ENCODE measurements around the gene NDUFA6.

The NDUFA6 gene

GRCh38 chr22:42078469-42079318, 11.9 kb downstream of the NDUFA6 start:
- TF ChIP-seq CTCF (IDR thresholded peaks at IDR 0.05; ENCODE audit: low read depth, low read length, poor library complexity, severe bottlenecking) (no peak), EZH2phosphoT487 (IDR thresholded peaks at IDR 0.05; ENCODE audit: borderline replicate concordance, low read length) (no peak)
- Histone ChIP-seq H3K27me3 (ENCODE audit: control insufficient read depth, low read length) (no peaks in the 10 kb centered on the region), H4K20me1 (ENCODE audit: control insufficient read depth, insufficient read depth, low read depth, low read length) (no peaks in the 10 kb centered on the region), H3K4me1 (ENCODE audit: control insufficient read depth, low read length) (peaks cover 35% of the 10 kb centered on the region), H3K4me2 (ENCODE audit: low read length) (peak overlapping the region; percentile 90), H3K27ac (ENCODE audit: low read depth, low read length) (peak overlapping the region; percentile 73), H3F3A (ENCODE audit: control insufficient read depth, insufficient read depth) (0 out of 2 replicates have a peak, but pooled peaks cover 6% of the 10 kb centered on the region), H3K9me2 (replicated peaks; ENCODE audit: control insufficient read depth, low read length) (no peaks in the 10 kb centered on the region), H3K79me2 (ENCODE audit: control insufficient read depth, low read length) (peaks cover 39% of the 10 kb centered on the region), H3K9me3 (ENCODE audit: control insufficient read depth, insufficient read depth, low read length) (no peaks in the 10 kb centered on the region), H3K36me3 (ENCODE audit: control insufficient read depth, low read length) (peaks cover 27% of the 10 kb centered on the region), H3K4me3 (ENCODE audit: low read length) (peak overlapping the region; percentile 95)

DNA sequence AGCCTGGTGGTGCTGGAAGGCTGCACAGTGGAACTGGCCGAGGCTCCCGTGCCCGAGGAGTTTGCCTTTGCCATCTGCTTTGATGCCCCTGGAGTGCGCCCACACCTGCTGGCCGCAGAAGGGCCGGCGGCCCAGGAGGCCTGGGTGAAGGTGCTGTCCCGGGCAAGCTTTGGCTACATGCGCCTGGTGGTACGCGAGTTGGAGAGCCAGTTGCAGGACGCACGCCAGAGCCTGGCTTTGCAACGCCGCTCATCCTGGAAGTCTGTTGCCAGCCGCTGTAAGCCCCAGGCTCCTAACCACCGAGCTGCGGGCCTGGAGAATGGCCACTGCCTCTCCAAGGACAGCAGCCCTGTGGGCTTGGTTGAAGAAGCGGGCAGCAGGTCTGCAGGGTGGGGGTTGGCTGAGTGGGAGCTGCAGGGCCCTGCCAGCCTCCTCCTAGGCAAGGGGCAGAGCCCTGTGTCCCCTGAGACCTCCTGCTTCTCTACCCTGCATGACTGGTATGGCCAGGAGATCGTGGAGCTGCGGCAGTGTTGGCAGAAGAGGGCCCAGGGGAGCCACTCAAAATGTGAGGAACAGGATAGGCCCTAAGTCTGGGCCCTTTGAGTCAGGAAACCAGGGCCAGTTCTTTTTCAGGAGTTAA, 13.0 kb downstream of the NDUFA6 start:
- H3K4me2 ChIP-seq (ENCODE audit: low read length), result no peak overlapping the region
- TF ChIP-seq EZH2phosphoT487 (IDR thresholded peaks at IDR 0.05; ENCODE audit: borderline replicate concordance, low read length) (no peak), CTCF (IDR thresholded peaks at IDR 0.05; ENCODE audit: low read depth, low read length, poor library complexity, severe bottlenecking) (no peak)
- H3F3A ChIP-seq (ENCODE audit: control insufficient read depth, insufficient read depth), result 0 out of 2 replicates have a peak, but pooled peaks cover 4% of the 10 kb centered on the region
- H3K27ac ChIP-seq (ENCODE audit: low read depth, low read length), result no peak overlapping the region
- H3K4me3 ChIP-seq (ENCODE audit: low read length), result no peak overlapping the region
- H3K79me2 ChIP-seq (ENCODE audit: control insufficient read depth, low read length), result peaks cover 28% of the 10 kb centered on the region
- H3K4me1 ChIP-seq (ENCODE audit: control insufficient read depth, low read length), result peaks cover 37% of the 10 kb centered on the region
- H3K9me2 ChIP-seq (replicated peaks; ENCODE audit: control insufficient read depth, low read length), result no peaks in the 10 kb centered on the region
- no peaks in the 10 kb centered on the region for H3K27me3 ChIP-seq (ENCODE audit: control insufficient read depth, low read length)
- no peaks in the 10 kb centered on the region for H4K20me1 ChIP-seq (ENCODE audit: control insufficient read depth, insufficient read depth, low read depth, low read length)
- peaks cover 16% of the 10 kb centered on the region for H3K36me3 ChIP-seq (ENCODE audit: control insufficient read depth, low read length)
- no peaks in the 10 kb centered on the region for H3K9me3 ChIP-seq (ENCODE audit: control insufficient read depth, insufficient read depth, low read length)

- Histone ChIP-seq H3K4me1 (ENCODE audit: control insufficient read depth, low read length) (peaks cover 37% of the 10 kb centered on the region), H3K4me2 (ENCODE audit: low read length) (no peak overlapping the region)
These were observed 13.6 kb downstream of the NDUFA6 start for GRCh38 chr22:42076764-42077485.

More at GRCh38 chr22:42076764-42077485, 13.6 kb downstream of the NDUFA6 start:
- H3K36me3 ChIP-seq (ENCODE audit: control insufficient read depth, low read length), result peaks cover 10% of the 10 kb centered on the region
- H3K9me2 ChIP-seq (replicated peaks; ENCODE audit: control insufficient read depth, low read length), result no peaks in the 10 kb centered on the region
- H3K79me2 ChIP-seq (ENCODE audit: control insufficient read depth, low read length), result peaks cover 21% of the 10 kb centered on the region
- H3K27me3 ChIP-seq (ENCODE audit: control insufficient read depth, low read length), result no peaks in the 10 kb centered on the region
- TF ChIP-seq CTCF (IDR thresholded peaks at IDR 0.05; ENCODE audit: low read depth, low read length, poor library complexity, severe bottlenecking) (no peak), EZH2phosphoT487 (IDR thresholded peaks at IDR 0.05; ENCODE audit: borderline replicate concordance, low read length) (no peak)
- no peaks in the 10 kb centered on the region for H4K20me1 ChIP-seq (ENCODE audit: control insufficient read depth, insufficient read depth, low read depth, low read length)
- H3K4me3 ChIP-seq (ENCODE audit: low read length), result no peak overlapping the region
- H3K27ac ChIP-seq (ENCODE audit: low read depth, low read length), result no peak overlapping the region
- H3K9me3 ChIP-seq (ENCODE audit: control insufficient read depth, insufficient read depth, low read length), result no peaks in the 10 kb centered on the region
- H3F3A ChIP-seq (ENCODE audit: control insufficient read depth, insufficient read depth), result 0 out of 2 replicates have a peak, but pooled peaks cover 4% of the 10 kb centered on the region
